NCI-H524 treated with DMSO at 0.1 percent for 48 hours (cell line): ENCODE results near the gene EPB41L3.
"Not testable (repeated sequence)": the region's sequence is repeated elsewhere in the genome, so short reads cannot be mapped to it uniquely, and the experiment has no call there.

Experiments
- DNase-seq: peaks from one replicate; lab custom pipeline; 2025; lab: John Stamatoyannopoulos, UW

The EPB41L3 gene

GRCh38 chr18:5543773-5544389 lies at the start of gene EPB41L3:
Gene EPB41L3, minus strand, starts transcription at chr18:5543997. Its CDS starts 54,814 bp downstream, at chr18:5489183.
- no peak for DNase-seq

GRCh38 chr18:5588529-5588928 lies 44.7 kb upstream of the EPB41L3 start:
- DNase-seq = no peak

DNA sequence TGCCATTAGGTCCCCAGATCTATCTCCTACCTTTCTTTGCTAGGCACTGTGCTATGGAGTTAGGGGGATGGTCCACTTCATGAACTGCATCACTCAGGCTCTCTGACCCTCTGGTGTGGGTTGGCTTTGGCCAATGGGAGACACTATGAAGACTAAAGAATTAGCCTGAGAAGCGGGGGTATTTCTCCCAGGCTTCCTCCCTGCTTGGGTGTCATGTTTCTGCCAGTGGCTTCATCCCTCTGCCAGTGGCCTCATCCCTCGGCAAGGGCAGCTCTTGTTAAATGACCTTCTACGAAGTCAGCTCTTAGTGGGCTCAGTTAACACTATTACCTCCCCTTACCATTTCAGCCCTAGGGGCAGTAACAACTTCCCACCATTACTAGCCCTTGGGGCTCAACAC lies 41.9 kb upstream of the EPB41L3 start:
- DNase-seq = no peak

GRCh38 chr18:5584746-5585417 lies 41.1 kb upstream of the EPB41L3 start:
- no peak for DNase-seq

GRCh38 chr18:5582849-5583681 lies 39.3 kb upstream of the EPB41L3 start:
- no peak for DNase-seq

GRCh38 chr18:5582076-5582475 lies 38.3 kb upstream of the EPB41L3 start:
- no peak for DNase-seq

DNA sequence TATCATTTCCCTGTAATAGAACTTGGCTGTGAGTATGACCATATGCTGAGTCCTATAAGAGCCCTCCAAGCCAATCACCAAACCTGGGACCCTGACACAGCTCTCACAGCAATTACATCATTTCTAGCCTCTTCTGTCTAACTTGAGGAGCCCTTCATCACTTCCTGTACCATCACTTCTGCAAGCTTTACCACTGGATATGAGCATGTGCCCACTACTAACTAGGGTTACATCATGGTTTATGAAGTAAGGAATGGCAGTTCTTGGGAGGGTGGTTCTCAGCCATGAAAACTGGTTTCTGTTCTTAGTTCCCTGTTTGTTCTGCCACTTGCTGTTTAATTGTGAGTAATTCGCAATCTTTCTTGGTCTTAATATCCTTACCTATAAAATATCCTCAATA lies 31.0 kb upstream of the EPB41L3 start:
- DNase-seq = peak; percentile 52

- no peak for DNase-seq
Observed at GRCh38 chr18:5571666-5572065, 27.9 kb upstream of the EPB41L3 start.

GRCh38 chr18:5570613-5571012 lies 26.8 kb upstream of the EPB41L3 start:
- DNase-seq = not testable (repeated sequence)

- no peak for DNase-seq
Observed at GRCh38 chr18:5568416-5568815, 24.6 kb upstream of the EPB41L3 start.

- DNase-seq = no peak
Observed at GRCh38 chr18:5558851-5559250, 15.1 kb upstream of the EPB41L3 start.

DNA sequence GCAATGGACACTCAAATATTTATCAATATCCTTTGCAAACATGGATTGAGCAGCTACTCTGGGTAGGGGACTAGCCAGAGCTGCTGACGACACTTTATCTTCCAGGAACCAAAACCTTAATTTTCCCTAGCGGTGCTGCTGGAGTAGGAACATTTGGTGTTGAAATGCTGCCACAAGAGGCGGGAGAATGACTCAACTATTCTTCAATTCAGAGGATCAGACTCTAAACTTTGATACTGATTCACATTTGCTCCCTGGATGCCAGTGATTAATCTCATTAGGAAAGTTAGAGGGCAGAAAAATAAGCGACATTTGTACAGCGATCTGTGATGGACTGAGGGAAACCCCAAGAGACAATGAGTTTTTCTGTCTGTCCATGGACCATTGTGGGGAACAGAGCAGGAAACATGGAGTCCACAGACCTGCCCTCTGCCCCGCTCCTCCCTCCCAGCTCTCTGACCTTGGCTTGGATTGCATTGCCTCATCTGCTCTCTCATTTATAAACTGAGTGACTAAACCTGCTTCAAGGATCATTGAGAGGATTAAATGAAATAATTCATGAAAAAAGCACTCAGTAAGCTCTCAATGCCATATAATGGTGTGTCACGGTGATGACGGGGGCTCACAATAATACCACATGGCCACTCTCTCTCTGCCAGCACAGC lies 12.6 kb upstream of the EPB41L3 start:
- DNase-seq = peak; percentile 92

- no peak for DNase-seq
Observed at GRCh38 chr18:5554629-5555028, 10.8 kb upstream of the EPB41L3 start.

DNA sequence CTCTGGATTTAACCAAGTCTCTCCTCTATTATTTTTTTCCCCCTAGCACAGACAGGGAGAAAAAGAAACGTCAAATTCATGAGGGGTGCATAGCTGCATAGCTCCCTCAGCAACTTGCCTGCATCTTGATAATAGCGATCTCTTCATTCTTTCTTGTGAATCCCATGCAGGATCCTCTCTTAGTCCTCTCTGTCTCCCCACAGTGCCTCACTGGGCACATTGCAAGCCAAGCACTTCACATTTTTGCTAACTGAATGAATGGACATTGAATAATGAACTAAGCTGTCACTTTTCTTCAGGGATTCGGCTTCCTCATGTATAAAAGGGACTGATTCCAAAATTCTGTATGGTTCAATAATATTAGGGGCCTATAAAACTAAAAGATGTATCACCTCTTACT lies 2.9 kb upstream of the EPB41L3 start:
- DNase-seq = peak; percentile 30

- no peak for DNase-seq
Observed at GRCh38 chr18:5543036-5543680, 639 bp downstream of the EPB41L3 start.

- no peak for DNase-seq
Observed at GRCh38 chr18:5542515-5543035, 1.2 kb downstream of the EPB41L3 start.

GRCh38 chr18:5541644-5542043 lies 2.2 kb downstream of the EPB41L3 start:
- DNase-seq = no peak

DNA sequence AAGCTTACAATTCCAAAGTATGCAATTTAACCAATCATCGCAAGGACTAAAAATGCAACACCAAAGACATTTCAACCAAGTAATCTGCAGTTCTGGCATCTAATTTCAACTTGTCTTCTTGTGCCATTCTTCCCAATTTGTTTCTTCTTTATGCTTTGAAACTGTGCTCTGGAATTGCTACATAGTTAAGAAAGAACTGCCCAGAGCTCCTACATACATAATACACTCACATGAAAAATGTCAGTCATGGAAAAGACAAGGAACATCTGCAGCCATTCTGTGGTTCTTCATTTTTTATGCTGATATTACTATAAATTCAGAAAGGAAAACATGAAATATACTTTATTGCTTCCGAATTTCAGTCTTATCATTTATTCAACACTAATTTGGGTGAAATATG lies 4.4 kb downstream of the EPB41L3 start:
- DNase-seq = no peak

DNA sequence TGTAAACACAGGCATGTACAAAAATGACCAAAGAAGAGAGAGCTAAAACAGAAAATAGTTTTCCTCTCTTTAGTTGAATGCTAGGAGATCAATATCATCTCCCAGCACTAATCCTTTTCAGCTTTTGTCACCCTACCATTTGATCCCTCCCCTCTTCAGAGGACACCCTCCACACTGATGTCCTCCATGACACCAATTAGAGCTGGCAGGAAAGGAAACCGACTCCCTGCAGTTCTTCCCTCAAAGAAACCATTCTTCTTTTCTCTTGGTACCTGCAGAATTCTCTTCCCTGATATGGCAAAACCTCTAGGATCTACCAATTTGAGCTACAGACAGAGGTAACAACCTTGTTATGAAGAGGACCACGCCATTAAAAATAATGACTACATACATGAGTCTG lies 5.3 kb downstream of the EPB41L3 start:
- no peak for DNase-seq

GRCh38 chr18:5537860-5538259 lies 5.9 kb downstream of the EPB41L3 start:
- DNase-seq = no peak

DNA sequence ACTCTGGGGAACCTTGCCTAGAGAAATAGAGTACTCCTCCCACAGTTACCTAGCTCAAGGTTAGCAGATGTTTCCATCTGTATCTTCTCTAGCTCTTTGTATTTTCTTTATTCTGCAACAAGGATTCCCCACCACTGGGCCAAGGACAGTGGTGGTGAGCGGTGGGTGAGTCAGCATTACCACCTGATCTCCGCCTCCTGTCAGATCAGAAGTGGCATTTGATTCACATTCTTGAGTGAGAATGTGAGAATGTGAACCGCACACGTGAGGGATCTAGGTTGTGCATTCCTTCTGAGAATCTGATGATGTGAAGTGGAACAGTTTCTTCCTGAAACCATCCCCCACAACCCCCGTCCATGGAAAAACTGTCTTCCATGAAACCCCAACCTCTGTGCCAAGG lies 9.0 kb downstream of the EPB41L3 start:
- DNase-seq = no peak

DNA sequence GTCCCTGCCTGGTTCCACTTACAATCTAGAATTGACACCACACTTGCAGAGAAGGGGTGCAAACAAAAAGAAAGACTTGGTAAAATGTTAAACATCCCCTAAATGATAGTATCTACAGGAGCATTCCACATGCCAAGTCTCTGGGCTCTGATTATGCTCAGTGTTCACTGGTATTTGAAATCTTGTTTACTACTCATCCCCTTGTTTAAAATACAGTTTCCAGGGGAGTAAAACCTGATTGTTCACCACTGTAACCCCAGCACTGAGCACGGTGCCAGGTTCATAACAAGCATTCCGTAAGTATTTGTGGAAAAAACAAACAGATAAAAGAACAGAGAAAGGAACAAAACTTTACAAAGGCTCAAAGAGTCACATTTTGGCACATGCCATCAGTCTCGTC lies 11.7 kb downstream of the EPB41L3 start:
- no peak for DNase-seq
